Small intestine (tissue), 16 donors: ENCODE measurements around the gene TYROBP. TPM values are rescaled to one million over a fixed set of nuclear protein-coding genes. Genes with fewer than 3 reads are reported as not detected.
"Not testable (repeated sequence)": the region's sequence is repeated elsewhere in the genome, so short reads cannot be mapped to it uniquely, and the experiment has no call there.

ENCODE experiments used
- DNase-seq, 2 donors: peaks; one replicate each; pipeline versions ENCODE4 v3.0.0 to v3.0.0-alpha.2; 2013
- FAIRE-seq: peaks from 2 replicates; lab custom pipeline; 2012; peaks lifted over from hg19 to GRCh38; lab: Jason Lieb, UNC
- H3K27ac ChIP-seq, 3 donors: one replicate each; pipeline ENCODE4 v1.5.1; 2013; ENCODE audit warnings: low read length in 2 of 3, mild to moderate bottlenecking in 2 of 3, control low read depth in 1 of 3, inconsistent platforms in 1 of 3, low read depth in 1 of 3, moderate library complexity in 1 of 3
- H3K27me3 ChIP-seq, 3 donors: one replicate each; pipeline ENCODE4 v1.6.1; 2013; ENCODE audit warnings: low read length in 3 of 3, inconsistent platforms in 1 of 3; ENCODE audit not compliant: control insufficient read depth in 3 of 3, insufficient read depth in 3 of 3
- H3K36me3 ChIP-seq, 3 donors: one replicate each; pipeline ENCODE4 v1.6.1; 2013; ENCODE audit warnings: low read length in 3 of 3, inconsistent platforms in 1 of 3, low read depth in 1 of 3, mild to moderate bottlenecking in 1 of 3, moderate library complexity in 1 of 3; ENCODE audit not compliant: control insufficient read depth in 3 of 3, insufficient read depth in 2 of 3
- H3K4me1 ChIP-seq, 3 donors: one replicate each; pipeline ENCODE4 v1.6.1; 2013; ENCODE audit warnings: low read length in 2 of 3, inconsistent platforms in 1 of 3, low read depth in 1 of 3, mild to moderate bottlenecking in 1 of 3, moderate library complexity in 1 of 3; ENCODE audit not compliant: control insufficient read depth in 3 of 3, insufficient read depth in 2 of 3
- H3K4me3 ChIP-seq, 3 donors: one replicate each; pipeline ENCODE4 v1.5.1; 2013; ENCODE audit warnings: low read length in 3 of 3, control low read depth in 1 of 3, inconsistent platforms in 1 of 3, low read depth in 1 of 3, mild to moderate bottlenecking in 1 of 3, moderate library complexity in 1 of 3
- H3K9me3 ChIP-seq, 2 donors: one replicate each; pipeline ENCODE4 v1.6.1; 2013; ENCODE audit warnings: low read depth in 1 of 2, low read length in 1 of 2; ENCODE audit not compliant: control insufficient read depth in 2 of 2, insufficient read depth in 1 of 2
- WGBS, 3 donors: extraction: QIAGEN DNeasy Blood & Tissue Kit; methylation state at CpG; one replicate each; pipeline ENCODE4 v1.1.7; 2013; 5-methylcytosine and 5-hydroxymethylcytosine counted together
- long read RNA-seq, 10 donors: transcript quantifications; one replicate each; lab custom pipeline, GENCODE V29; 2026
- polyA plus RNA-seq, 4 donors: library from polyadenylated mRNA; stranded (reverse) in 3 of 4; unstranded in 1 of 4; fragments of 200-250 nt in 3 of 4; fragments of 120-200 nt in 1 of 4; gene quantifications; one replicate each; pipeline versions ENCODE4 v1.2.1 to v1.2.3, GENCODE V29; 2013
- donor health status: healthy with polysubstance abuse.
- donor health status: control.
- donor health status: control.
- donor health status: Bipolar disorder and iron deficiency.
- donor health status: healthy.

Gene TYROBP
- 100 to 1,000 TPM in 1 of 4 donors, 10 to 100 TPM in 3; 15.9 to 128 (median 63.8) TPM for polyA plus RNA-seq
- long read RNA-seq, donor 1, transcript TYROBP-209 (5 exons, 415 nt), result minor isoform, 8 of 75 reads
- long read RNA-seq, donor 1, transcript TYROBP-201 (5 exons, 568 nt), result major isoform, 51 of 75 reads
- long read RNA-seq, donor 1, partial matches to known transcripts, result 8 of 75 reads
- long read RNA-seq, donor 1, other reads (novel, unspliced or antisense), result 0 of 75 reads
- long read RNA-seq, donor 2, transcript TYROBP-201 (5 exons, 568 nt), result major isoform, 17 of 22 reads
- long read RNA-seq, donor 2, partial matches to known transcripts, result 0 of 22 reads
- long read RNA-seq, donor 2, other reads (novel, unspliced or antisense), result 0 of 22 reads
- long read RNA-seq, donor 3, transcript TYROBP-201 (5 exons, 568 nt), result major isoform, 20 of 29 reads
- long read RNA-seq, donor 3, transcript TYROBP-209 (5 exons, 415 nt), result minor isoform, 6 of 29 reads
- long read RNA-seq, donor 3, partial matches to known transcripts, result 0 of 29 reads
- long read RNA-seq, donor 3, other reads (novel, unspliced or antisense), result 0 of 29 reads
- long read RNA-seq, donor 4, result 0 reads
- long read RNA-seq, donor 5, transcript TYROBP-201 (5 exons, 568 nt), result major isoform, 8 of 9 reads
- long read RNA-seq, donor 5, partial matches to known transcripts, result 0 of 9 reads
- long read RNA-seq, donor 5, other reads (novel, unspliced or antisense), result 0 of 9 reads
- long read RNA-seq, donor 6, transcript TYROBP-201 (5 exons, 568 nt), result major isoform, 26 of 32 reads
- long read RNA-seq, donor 6, partial matches to known transcripts, result 0 of 32 reads
- long read RNA-seq, donor 6, other reads (novel, unspliced or antisense), result 0 of 32 reads
- long read RNA-seq, donor 7, transcript TYROBP-201 (5 exons, 568 nt), result major isoform, 10 of 15 reads
- long read RNA-seq, donor 7, partial matches to known transcripts, result 0 of 15 reads
- long read RNA-seq, donor 7, other reads (novel, unspliced or antisense), result 0 of 15 reads
- long read RNA-seq, donor 8, partial matches to known transcripts, result 0 of 5 reads
- long read RNA-seq, donor 8, other reads (novel, unspliced or antisense), result 0 of 5 reads
- long read RNA-seq, donor 9, partial matches to known transcripts, result 0 of 3 reads
- long read RNA-seq, donor 9, other reads (novel, unspliced or antisense), result 0 of 3 reads
- long read RNA-seq, donor 10, transcript TYROBP-201 (5 exons, 568 nt), result major isoform, 24 of 36 reads
- long read RNA-seq, donor 10, transcript TYROBP-209 (5 exons, 415 nt), result minor isoform, 6 of 36 reads
- long read RNA-seq, donor 10, partial matches to known transcripts, result 0 of 36 reads
- long read RNA-seq, donor 10, other reads (novel, unspliced or antisense), result 0 of 36 reads

DNA sequence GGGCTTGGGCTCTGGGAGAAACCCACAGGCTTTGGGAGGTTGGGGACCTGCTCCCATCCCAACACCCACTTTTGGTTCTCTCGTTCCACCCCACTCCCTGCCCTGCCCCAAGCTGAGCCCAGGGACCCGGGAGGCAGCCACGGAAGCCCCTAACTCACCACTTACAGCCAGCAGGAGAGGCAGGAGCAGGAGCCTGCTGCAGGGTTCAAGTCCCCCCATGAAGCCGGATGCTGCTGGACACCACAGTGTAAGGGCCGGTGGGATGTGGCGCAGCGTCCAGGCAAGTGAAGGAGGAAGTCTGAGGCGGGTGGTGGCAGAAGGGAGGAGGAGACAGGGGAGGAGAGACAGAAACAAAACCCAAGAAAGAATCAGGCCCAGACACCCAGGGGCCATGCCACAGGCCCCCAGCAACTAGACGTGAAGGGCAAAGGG lies at the start of gene TYROBP:
Gene TYROBP (minus strand): TSS at position 286 of the 432 bp plus-strand sequence. CDS start 67 bp downstream, at position 219.
- Histone ChIP-seq H3K36me3 (no peaks in the 10 kb centered on the region), H3K4me3 (peak within 1 kb of the TSS in 1 of 3 donors; percentile 1), H3K4me1 (no peaks in the 10 kb centered on the region), H3K9me3 (no peaks in the 10 kb centered on the region), H3K27ac (peak within 1 kb of the TSS in 1 of 3 donors; percentile 75), H3K27me3 (peaks cover 0 to 11% (median 0%) of the 10 kb centered on the region in 3 donors)
- FAIRE-seq, result no peak
- DNase-seq, result no peak
- WGBS, 3 donors, result 61 to 77% (median 75%) methylated on average over 9 of the region's 9 CpGs

DNA sequence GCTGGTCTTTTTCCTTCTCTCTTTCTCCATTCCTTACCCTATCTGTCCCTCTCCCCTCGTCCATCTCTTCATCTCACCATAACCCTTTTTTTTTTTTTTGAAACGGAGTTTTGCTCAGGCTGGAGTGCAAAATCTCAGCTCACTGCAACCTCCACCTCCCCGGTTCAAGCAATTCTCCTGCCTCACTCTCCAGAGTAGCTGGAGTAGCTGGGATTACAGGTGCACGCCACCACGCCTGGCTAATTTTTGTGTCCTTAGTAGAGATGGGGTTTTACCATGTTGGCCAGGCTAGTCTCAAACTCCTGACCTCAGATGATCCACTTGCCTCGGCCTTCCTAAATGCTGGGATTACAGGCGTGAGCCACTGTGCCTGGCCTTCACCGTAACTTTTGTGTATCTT lies 49.3 kb upstream of the TYROBP start:
- H3K9me3 ChIP-seq, DNase-seq, H3K4me3 ChIP-seq, H3K27ac ChIP-seq, FAIRE-seq, H3K36me3 ChIP-seq, H3K4me1 ChIP-seq: not testable (repeated sequence)
- peaks cover 0 to 33% (median 7%) of the 10 kb centered on the region in 3 donors for H3K27me3 ChIP-seq
- 75 to 81% (median 80%) methylated on average over 8 of the region's 8 CpGs for WGBS, 3 donors

DNA sequence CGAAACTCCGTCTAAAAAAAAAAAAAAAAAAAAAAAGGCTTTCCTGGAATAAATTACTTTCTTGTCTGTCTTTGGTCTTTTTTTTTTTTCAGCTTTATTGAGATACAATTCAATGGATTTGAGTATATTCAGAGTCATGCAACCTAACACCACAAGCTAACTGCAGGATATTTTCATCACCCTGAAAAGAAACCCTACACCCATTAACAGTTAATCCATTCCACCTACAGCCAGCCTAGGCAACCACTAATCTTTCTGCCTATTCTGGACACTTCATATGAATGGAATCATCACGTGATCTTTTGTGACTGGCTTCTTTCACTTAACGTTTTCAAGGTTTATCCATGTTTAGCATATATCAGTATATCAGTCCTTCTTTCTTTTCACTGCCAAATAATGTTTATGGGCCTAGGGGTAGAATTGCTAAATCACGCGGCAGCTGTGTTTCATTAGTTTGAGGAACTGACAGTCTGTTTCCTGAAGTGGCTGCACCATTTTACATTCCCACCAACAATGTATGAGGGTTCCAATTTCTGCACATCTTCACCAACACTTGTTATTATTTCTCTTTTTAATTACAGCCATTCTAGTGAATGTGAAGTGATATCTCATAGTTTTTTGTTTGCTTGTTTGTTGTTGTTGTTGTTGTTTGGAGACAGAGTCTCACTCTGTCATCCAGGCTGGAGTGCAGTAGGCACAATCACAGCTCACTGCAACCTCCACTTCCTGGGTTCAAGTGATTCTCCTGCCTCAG lies 48.0 kb upstream of the TYROBP start:
- H3K4me3 ChIP-seq, result no peak overlapping the region
- FAIRE-seq (no peak), DNase-seq (no peak)
- no peak overlapping the region for H3K27ac ChIP-seq
- no peaks in the 10 kb centered on the region for H3K9me3 ChIP-seq
- no peaks in the 10 kb centered on the region for H3K4me1 ChIP-seq
- WGBS, 3 donors, result 75 to 79% (median 79%) methylated on average over 6 of the region's 6 CpGs
- no peaks in the 10 kb centered on the region for H3K36me3 ChIP-seq
- H3K27me3 ChIP-seq, result peaks cover 0 to 31% (median 7%) of the 10 kb centered on the region in 3 donors

DNA sequence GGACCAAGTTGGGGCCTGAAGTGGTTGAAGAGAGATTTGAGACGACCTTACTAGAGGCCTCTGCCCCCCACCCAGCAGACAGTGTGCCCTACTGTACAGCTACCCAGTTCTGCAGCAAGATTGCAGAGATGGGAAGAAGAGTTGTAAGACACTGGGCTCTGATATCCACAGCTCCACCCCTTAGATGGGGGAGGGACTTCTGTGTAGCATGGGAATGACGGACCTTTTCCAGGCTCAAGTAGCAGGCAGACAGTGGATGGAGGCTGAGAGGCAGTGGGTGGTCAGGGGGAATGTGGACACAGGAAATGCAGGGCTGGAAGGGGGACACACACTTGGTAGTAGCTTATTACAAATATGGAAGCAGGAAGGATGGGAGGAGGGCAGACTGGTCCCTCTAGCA lies 41.0 kb upstream of the TYROBP start:
- H3K27me3 ChIP-seq, result no peaks in the 10 kb centered on the region
- no peak overlapping the region for H3K4me3 ChIP-seq
- DNase-seq (no peak), FAIRE-seq (no peak)
- no peaks in the 10 kb centered on the region for H3K9me3 ChIP-seq
- H3K36me3 ChIP-seq, result peaks cover 0 to 13% (median 0%) of the 10 kb centered on the region in 3 donors
- H3K4me1 ChIP-seq, result no peaks in the 10 kb centered on the region
- 16 to 32% (median 20%) methylated on average over 2 of the region's 2 CpGs for WGBS, 3 donors
- H3K27ac ChIP-seq, result no peak overlapping the region

DNA sequence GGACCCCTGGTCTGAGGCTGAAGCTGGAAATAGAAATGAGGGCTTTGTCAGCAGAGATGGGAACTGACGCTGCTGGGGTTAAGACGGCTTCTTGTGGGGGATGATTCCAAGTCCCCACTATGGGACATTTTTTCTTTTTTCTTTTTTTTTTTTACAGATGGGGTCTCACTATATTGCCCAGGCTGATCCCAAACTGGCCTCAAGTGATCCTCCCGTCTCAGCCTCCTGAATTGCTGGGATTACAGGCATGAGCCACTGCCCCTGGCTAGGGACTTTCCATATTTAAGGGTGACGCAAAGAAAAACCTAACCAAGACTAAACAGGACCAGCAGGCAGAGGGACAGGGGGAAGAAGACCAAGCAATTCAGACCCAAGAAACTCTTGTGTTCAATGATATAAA lies 38.1 kb upstream of the TYROBP start:
- no peak overlapping the region for H3K27ac ChIP-seq
- no peak overlapping the region for H3K4me3 ChIP-seq
- FAIRE-seq (no peak), DNase-seq (no peak)
- 91 to 93% (median 92%) methylated on average over 4 of the region's 4 CpGs for WGBS, 3 donors
- no peaks in the 10 kb centered on the region for H3K4me1 ChIP-seq
- H3K9me3 ChIP-seq, result no peaks in the 10 kb centered on the region
- H3K27me3 ChIP-seq, result no peaks in the 10 kb centered on the region
- peaks cover 0 to 18% (median 0%) of the 10 kb centered on the region in 3 donors for H3K36me3 ChIP-seq

DNA sequence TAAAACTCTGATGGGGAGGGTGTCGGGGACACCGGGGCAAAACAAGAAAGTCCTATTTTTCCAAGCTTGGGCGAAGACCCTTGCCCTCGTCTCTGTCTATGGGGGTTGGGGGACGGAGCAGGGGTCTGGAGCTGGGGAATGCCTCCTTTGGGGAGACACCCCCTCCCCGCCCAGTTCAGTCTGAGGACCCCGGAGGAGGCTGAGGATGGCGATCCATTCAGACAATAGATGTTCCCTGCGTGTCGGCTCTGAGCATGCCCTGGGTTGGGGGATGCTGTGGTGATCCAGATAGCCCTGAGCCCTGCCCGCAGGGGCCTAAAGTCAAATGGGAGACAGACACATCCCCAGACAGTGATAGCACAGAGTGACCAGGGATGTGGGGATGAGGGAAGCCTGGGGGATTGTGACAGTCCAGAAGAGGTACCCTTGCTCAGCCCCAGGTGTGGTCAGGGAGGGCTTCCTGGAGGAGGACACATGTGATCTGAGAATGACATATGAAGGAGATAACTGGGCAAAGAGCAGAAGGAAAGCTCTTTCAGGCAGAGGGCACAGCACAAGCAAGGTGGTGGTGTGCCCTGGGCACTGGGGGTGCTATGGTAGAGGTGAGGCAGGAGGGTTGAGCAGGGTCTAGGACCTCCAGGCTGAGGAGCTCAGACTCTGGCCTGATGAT lies 37.2 kb upstream of the TYROBP start:
- no peaks in the 10 kb centered on the region for H3K4me1 ChIP-seq
- 92 to 96% (median 94%) methylated on average over 11 of the region's 11 CpGs for WGBS, 3 donors
- no peak for DNase-seq
- no peak overlapping the region for H3K27ac ChIP-seq
- H3K27me3 ChIP-seq, result no peaks in the 10 kb centered on the region
- H3K36me3 ChIP-seq, result peaks cover 0 to 23% (median 2%) of the 10 kb centered on the region in 3 donors
- no peak for FAIRE-seq
- H3K9me3 ChIP-seq, result no peaks in the 10 kb centered on the region
- no peak overlapping the region for H3K4me3 ChIP-seq

DNA sequence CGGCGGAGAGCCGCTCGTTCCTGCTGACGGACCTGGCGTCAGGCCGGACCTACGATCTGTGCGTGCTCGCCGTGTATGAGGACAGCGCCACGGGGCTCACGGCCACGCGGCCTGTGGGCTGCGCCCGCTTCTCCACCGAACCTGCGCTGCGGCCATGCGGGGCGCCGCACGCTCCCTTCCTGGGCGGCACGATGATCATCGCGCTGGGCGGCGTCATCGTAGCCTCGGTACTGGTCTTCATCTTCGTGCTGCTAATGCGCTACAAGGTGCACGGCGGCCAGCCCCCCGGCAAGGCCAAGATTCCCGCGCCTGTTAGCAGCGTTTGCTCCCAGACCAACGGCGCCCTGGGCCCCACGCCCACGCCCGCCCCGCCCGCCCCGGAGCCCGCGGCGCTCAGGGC lies 36.5 kb upstream of the TYROBP start:
- Histone ChIP-seq H3K27ac (no peak overlapping the region), H3K9me3 (no peaks in the 10 kb centered on the region), H3K36me3 (peaks cover 2 to 28% (median 4%) of the 10 kb centered on the region in 3 donors), H3K4me3 (no peak overlapping the region), H3K27me3 (no peaks in the 10 kb centered on the region), H3K4me1 (no peaks in the 10 kb centered on the region)
- FAIRE-seq (no peak), DNase-seq (no peak)
- WGBS, 3 donors, result 83 to 92% (median 88%) methylated on average over 48 to 52 of the region's 52 CpGs
